ENCODE data around the gene TAGLN.
"Not testable (repeated sequence)": the region's sequence is repeated elsewhere in the genome, so short reads cannot be mapped to it uniquely, and the experiment has no call there.

Gene TAGLN

DNA sequence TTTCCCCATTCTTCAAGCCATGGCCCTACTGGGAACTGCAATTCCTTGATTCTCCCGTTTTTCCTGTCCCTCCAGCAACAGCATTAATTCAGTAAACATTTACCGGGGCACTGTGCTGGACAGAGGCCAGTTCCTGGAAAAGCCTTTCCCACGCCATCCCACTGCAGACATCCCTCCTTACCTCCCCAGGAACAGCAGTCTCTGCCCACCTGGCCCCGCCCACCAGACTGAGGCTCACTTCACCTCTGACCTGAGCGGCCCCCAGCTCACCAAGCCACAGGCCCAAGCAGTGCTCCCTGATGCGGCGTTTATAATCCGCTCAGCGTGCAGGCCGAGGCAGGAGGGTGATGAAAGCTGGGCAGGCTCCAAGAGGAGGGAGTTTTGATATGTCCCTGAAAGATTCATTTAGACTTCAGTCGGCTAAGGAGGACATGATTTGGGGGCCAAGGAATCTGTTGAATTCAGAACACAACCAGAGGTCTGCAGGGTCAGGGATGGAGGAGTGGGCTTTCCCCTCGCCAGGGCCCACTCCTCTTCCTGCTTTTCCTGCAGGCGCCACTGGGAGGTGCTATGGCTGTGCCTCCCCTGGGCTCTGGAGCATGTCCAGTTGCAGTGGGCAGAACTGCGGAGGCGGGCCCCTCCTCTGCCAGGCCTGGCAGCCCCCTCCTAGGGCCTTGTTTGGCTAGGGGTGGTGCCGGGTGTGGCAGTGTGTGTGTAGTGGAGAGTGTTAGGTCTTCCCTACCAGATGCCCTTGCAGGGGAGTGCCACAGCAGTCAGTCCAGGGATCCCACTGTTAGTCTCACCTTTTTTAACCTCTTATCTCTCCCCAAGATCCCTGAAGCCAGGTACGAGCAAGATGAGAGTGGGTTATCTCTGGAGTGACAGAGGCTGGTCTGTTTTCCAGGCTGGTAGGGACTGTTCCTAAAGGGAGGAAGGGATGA is 1.4 kb upstream of the TAGLN start:
- DNase-seq = no peak

- DNase-seq = no peak
Observed at GRCh38 chr11:117198613-117199012, 557 bp upstream of the TAGLN start.

GRCh38 chr11:117199916-117200812 is 994 bp downstream of the TAGLN start:
- DNase-seq = no peak

DNA sequence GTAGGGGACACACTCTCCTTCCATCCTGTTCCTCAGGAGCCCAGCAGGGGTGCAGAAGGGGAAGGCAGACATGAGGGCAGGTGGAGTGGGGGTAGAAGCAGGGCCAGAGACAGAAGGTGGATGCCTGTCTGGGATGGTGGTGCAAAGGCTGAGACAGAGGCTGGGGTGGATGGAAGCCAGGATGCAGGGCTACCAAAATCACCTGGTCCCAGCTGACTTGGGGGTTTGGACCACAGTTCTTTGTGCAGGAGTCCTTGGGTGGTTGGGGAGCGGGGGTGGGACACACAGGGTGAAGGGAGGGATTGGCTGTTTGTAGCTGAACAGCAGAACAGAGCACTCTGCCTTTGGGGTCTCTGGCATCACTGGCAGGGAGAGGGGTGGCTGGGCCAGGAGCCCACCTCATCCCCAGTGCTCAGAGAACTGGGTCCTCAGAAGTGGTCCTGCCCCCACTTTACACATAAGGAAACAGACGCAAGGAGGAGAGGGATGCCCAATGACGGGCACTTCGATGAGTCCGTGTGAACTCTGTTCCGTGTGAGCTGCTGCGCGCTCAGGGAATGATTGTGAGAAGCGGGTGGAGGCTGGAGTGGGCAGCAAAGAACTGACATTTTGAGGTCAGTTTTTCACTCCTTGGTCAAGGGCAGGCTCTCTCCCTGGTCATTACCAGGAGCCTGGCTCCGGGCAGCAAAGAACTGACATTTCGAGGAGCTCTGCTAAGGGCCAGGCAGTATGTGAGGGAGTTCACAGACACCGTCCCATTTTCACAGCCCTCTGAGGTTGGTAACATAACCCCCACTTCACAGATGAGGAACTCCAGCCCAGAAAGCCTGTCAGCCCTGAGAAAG is 1.9 kb downstream of the TAGLN start:
- no peak for DNase-seq

DNA sequence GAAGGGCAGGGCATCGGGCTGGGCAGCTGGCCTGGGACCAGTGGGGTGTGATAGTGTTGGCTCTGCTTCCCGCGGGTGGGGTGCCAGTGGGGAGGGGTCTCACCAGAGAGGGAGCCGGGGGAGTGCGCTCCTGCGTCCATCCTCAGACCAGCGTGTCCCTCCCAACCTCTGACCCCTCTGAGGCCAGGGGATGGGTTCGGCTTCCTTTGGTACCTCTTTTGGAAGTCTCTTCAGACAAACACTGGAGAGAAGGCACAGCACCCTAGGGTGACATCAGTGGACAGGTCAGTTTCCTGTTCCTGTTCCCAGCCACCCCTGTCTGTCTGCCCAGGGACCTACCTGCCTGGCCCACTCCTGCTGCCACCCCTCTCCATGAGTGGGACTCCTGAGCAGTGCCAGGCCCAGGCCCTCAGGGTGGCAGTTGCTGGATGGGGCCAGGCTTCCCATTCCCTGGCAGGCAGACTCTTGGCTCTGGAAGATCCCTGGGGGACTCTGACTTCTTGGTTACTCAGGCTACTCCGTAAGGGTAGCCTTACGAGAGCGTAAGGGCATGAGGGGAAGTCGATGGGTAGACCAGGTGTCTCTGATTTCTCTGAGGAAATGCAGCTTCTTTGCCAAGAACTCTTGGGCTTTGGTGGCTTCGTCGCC is 2.6 kb downstream of the TAGLN start:
- no peak for DNase-seq

- no peak for DNase-seq
Observed at GRCh38 chr11:117202386-117203068, 3.4 kb downstream of the TAGLN start.

- DNase-seq = no peak
Observed at GRCh38 chr11:117203069-117203407, 3.9 kb downstream of the TAGLN start.

GRCh38 chr11:117204283-117205080 is 5.3 kb downstream of the TAGLN start:
- no peak for DNase-seq

DNA sequence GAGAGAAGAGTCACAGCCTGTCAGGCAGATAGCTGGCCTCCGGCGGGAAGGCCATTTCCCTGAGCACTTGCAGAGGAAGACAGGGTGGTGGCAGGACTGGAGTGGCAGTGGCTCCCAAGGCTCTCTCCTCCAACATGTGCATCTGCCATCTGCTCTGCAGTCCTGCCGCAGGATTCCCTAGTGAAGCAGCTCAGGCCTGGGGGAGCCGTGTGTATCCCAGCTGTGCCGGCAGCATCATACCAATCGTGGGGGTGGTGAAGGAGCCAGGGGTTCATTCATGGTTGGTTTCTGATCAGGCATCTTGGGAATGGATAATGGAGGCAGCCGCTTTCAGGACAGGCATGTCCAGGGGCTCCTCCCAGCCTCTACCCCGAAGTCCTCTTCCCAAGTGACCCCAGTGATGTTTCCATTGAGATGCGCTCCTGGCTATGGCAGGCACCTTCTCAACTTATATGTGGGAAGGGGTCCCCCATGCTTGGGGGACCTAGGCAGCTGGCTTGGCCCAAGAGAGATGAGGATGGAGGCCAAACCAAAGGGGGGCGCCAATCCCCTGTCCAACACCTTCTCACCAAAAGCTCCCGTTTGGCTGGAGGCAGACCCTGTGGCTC is 6.1 kb downstream of the TAGLN start:
- DNase-seq = no peak

DNA sequence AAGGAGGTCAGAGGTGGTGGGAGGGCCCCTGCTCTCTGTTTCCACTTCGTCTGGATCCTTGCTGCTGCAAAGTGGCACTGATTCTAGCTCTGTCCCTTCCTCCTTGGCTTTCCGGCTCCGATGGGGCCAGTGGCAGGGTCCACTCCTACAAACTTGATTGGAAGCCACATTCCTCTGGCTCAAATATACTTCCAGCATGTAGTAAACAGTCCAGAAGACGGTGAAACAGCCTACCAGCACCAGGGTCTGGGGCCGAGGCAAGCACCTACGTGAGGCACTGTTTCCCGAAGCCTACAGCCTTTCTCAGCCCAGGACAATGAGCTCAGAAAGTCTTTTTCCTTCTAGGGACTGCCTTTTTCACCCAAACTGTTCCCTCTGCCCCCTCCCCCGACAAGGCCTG is 6.9 kb downstream of the TAGLN start:
- not testable (repeated sequence) for DNase-seq

GRCh38 chr11:117206859-117207258 is 7.7 kb downstream of the TAGLN start:
- not testable (repeated sequence) for DNase-seq

GRCh38 chr11:117207481-117207880 is 8.3 kb downstream of the TAGLN start:
- DNase-seq = not testable (repeated sequence)

DNA sequence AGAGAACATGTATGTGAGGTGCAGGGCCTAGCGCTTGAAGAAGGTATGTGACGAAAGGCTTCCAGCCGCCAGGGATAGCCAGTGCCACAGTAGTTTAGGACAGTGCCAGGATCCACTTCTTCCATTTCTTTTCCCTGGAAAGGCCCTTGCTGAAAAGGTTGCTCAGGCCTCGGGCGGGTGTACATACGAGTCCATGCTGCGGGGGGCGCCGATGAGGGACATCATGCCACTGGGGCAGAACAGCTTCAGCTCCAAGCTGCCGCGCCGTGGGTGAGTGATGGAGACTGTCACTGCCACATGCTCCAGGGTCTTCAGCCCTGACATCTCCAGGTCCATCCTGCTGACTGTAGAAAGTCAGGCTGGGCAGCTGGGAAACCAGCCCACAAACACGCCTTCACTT is 9.5 kb downstream of the TAGLN start:
- DNase-seq = not testable (repeated sequence)

DNA sequence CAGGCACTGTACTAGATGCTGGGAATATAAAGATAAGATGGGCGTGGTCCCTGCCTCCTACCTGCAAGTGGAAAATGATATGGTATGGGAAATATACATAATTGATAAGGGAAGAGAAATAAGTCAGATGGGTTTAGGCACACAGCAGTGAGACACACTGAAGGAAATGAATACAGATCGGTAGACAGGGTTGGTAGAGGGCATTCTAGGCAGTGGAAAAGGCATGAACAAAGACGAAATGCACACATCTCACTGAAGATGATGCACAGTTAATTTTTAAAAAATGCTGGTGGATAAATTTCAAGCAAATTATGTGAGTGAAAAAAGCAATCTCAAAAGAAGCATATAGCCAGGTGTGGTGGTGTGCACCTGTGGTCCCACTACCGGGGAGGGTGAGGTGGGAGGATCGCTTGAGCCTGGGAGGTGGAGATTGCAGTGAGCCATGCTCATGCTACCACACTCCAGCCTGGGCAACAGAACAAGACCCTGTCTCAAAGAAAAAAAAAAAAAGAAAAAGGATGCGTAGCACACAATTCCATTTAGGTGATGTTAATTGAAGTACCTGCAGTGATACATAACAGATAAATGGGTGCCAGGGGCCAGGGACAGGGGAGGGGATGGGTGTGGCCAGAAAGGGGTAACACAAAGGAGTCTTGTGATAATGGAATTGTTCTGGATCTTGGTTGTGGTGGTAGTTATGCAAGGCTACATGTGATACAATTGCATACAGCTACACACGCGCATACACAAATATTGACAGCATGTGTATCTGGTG is 10.4 kb downstream of the TAGLN start:
- not testable (repeated sequence) for DNase-seq

- DNase-seq = no peak
Observed at GRCh38 chr11:117210620-117211019, 11.4 kb downstream of the TAGLN start.

DNA sequence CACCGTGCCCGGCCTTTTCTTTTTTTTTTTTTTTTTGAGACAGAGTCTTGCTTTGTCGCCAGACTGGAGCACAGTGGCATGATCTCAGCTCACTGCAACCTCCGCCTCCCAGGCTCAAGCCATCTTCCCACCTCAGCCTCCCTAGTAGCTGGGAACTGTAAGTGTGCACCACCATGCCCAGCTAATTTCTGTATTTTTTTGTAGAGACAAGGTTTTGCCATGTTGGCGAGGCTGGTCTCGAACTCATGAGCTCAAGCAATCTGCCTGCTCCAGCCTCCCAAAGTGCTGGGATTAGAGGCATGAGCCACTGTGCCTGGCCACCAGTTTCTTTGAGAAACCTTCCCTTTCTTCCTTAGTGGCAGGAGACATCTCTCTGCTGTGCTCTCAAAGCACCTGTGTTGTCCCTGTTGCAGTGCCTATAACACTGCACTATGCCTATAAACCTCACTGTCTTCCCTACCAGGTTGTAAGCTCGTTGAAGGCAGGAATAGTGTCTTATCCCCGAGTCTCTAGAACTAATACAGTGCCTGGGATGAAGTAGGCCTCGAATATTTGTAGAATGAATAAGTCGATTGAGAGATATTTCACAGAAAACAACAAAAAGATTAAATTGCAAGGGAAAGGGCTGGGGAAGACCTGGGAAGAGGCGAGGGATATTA is 13.7 kb downstream of the TAGLN start:
- DNase-seq = no peak

DNA sequence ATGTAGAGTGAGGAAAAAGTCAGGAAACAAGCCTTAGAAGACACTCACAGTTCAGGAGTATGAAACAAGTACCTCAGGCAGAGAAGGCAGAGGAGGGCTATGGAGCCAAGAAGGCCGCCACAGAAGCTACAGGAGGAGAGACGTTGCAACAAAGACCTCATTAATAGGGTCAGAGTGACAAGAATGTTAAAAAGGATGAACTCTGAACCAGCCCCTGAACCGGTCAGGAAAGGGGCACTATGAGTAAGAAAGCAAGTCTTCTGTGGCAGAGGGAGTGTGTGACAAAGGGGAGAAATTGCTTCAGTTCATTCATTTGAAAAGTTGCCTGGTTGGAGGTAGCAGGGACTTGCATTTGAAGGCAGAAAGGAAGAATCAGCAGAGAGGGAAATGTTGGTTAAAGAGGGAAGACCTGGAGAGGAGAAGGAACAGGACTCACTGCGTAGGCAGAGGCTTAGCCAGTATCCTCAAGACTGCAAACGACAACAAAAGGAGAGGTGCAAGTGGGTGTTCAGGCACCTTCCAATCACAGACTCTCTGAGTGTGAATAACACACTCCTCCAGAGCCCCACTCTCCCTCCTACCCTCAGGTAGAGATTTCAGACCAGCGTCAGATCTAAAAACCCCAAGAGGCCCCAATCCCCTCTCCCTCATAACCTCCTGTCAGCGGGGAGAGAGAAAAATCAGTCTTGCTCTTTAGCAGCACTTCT is 15.4 kb downstream of the TAGLN start:
- DNase-seq = no peak

All from HCEC 1CT (cell line).